Parathyroid adenoma (tissue), 2 donors: Measurements from ENCODE around the gene PTPRJ.

Experiments
- H2AFZ ChIP-seq: fragments of 300-600 bp; sonication (generic); one replicate; pipeline ENCODE4 v1.7.0; 2017; ENCODE audit warnings: antibody characterized with exemption, mild to moderate bottlenecking
- H3K27ac ChIP-seq: fragments of 300-600 bp; sonication (generic); one replicate; pipeline ENCODE4 v1.7.0; 2017
- H3K27me3 ChIP-seq: fragments of 300-600 bp; sonication (generic); one replicate; pipeline ENCODE4 v1.7.0; 2017; ENCODE audit warnings: low read length; ENCODE audit not compliant: control insufficient read depth, insufficient read depth
- H3K36me3 ChIP-seq: fragments of 300-600 bp; sonication (generic); one replicate; pipeline ENCODE4 v1.7.0; 2017; ENCODE audit warnings: low read length; ENCODE audit not compliant: control insufficient read depth, insufficient read depth
- H3K4me1 ChIP-seq: fragments of 300-600 bp; sonication (generic); one replicate; pipeline ENCODE4 v1.7.0; 2017; ENCODE audit warnings: control low read depth
- H3K4me2 ChIP-seq: fragments of 300-600 bp; sonication (generic); one replicate; pipeline ENCODE4 v1.7.0; 2017; ENCODE audit warnings: low read length
- H3K4me3 ChIP-seq: fragments of 300-600 bp; sonication (generic); one replicate; pipeline ENCODE4 v1.7.0; 2017; ENCODE audit warnings: low read depth, low read length
- H3K79me2 ChIP-seq: fragments of 300-600 bp; sonication (generic); one replicate; pipeline ENCODE4 v1.7.0; 2017; ENCODE audit warnings: control low read depth
- H3K9ac ChIP-seq: fragments of 300-600 bp; sonication (generic); one replicate; pipeline ENCODE4 v1.7.0; 2017; ENCODE audit warnings: mild to moderate bottlenecking
- H3K9me3 ChIP-seq: fragments of 300-600 bp; sonication (generic); one replicate; pipeline ENCODE4 v1.7.0; 2017; ENCODE audit warnings: low read length; ENCODE audit not compliant: control insufficient read depth
- TF ChIP-seq, protein P1 (sequence below): fragments of 300-600 bp; sonication (generic); IDR thresholded peaks from one replicate; pipeline ENCODE4 v1.7.0; 2017; ENCODE audit warnings: antibody characterized with exemption, mild to moderate bottlenecking
- donor health status: primary hyperparathyroidism.

The PTPRJ gene

GRCh38 chr11:48051217-48051830 lies 71.0 kb downstream of the PTPRJ start:
- no peak overlapping the region for H3K27ac ChIP-seq
- H3K4me1 ChIP-seq = peaks cover 9% of the 10 kb centered on the region
- no peak overlapping the region for H2AFZ ChIP-seq

GRCh38 chr11:48052183-48053044 lies 72.1 kb downstream of the PTPRJ start:
- H3K36me3 ChIP-seq = no peaks in the 10 kb centered on the region
- H3K4me3 ChIP-seq = no peak overlapping the region
- peaks cover 9% of the 10 kb centered on the region for H3K4me1 ChIP-seq
- no peak overlapping the region for H3K4me2 ChIP-seq
- no peak overlapping the region for H2AFZ ChIP-seq
- no peak overlapping the region for H3K9ac ChIP-seq
- no peaks in the 10 kb centered on the region for H3K79me2 ChIP-seq
- no peaks in the 10 kb centered on the region for H3K9me3 ChIP-seq
- H3K27ac ChIP-seq = no peak overlapping the region
- TF ChIP-seq, protein P1, sequence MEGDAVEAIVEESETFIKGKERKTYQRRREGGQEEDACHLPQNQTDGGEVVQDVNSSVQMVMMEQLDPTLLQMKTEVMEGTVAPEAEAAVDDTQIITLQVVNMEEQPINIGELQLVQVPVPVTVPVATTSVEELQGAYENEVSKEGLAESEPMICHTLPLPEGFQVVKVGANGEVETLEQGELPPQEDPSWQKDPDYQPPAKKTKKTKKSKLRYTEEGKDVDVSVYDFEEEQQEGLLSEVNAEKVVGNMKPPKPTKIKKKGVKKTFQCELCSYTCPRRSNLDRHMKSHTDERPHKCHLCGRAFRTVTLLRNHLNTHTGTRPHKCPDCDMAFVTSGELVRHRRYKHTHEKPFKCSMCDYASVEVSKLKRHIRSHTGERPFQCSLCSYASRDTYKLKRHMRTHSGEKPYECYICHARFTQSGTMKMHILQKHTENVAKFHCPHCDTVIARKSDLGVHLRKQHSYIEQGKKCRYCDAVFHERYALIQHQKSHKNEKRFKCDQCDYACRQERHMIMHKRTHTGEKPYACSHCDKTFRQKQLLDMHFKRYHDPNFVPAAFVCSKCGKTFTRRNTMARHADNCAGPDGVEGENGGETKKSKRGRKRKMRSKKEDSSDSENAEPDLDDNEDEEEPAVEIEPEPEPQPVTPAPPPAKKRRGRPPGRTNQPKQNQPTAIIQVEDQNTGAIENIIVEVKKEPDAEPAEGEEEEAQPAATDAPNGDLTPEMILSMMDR = no peak
- H3K27me3 ChIP-seq = no peaks in the 10 kb centered on the region

More at GRCh38 chr11:48051217-48051830, 71.0 kb downstream of the PTPRJ start:
- H3K36me3 ChIP-seq = no peaks in the 10 kb centered on the region
- H3K4me3 ChIP-seq = no peak overlapping the region
- no peaks in the 10 kb centered on the region for H3K9me3 ChIP-seq
- no peaks in the 10 kb centered on the region for H3K79me2 ChIP-seq
- H3K4me2 ChIP-seq = no peak overlapping the region
- no peaks in the 10 kb centered on the region for H3K27me3 ChIP-seq
- no peak overlapping the region for H3K9ac ChIP-seq
- TF ChIP-seq, protein P1 = no peak

GRCh38 chr11:48054994-48055291 lies 74.6 kb downstream of the PTPRJ start:
- H3K9ac ChIP-seq = no peak overlapping the region
- no peaks in the 10 kb centered on the region for H3K36me3 ChIP-seq
- H2AFZ ChIP-seq = no peak overlapping the region
- H3K4me3 ChIP-seq = no peak overlapping the region
- H3K4me1 ChIP-seq = peaks cover 9% of the 10 kb centered on the region
- no peak overlapping the region for H3K4me2 ChIP-seq
- TF ChIP-seq, protein P1 = no peak
- no peak overlapping the region for H3K27ac ChIP-seq
- H3K27me3 ChIP-seq = no peaks in the 10 kb centered on the region
- H3K9me3 ChIP-seq = no peaks in the 10 kb centered on the region
- H3K79me2 ChIP-seq = no peaks in the 10 kb centered on the region

DNA sequence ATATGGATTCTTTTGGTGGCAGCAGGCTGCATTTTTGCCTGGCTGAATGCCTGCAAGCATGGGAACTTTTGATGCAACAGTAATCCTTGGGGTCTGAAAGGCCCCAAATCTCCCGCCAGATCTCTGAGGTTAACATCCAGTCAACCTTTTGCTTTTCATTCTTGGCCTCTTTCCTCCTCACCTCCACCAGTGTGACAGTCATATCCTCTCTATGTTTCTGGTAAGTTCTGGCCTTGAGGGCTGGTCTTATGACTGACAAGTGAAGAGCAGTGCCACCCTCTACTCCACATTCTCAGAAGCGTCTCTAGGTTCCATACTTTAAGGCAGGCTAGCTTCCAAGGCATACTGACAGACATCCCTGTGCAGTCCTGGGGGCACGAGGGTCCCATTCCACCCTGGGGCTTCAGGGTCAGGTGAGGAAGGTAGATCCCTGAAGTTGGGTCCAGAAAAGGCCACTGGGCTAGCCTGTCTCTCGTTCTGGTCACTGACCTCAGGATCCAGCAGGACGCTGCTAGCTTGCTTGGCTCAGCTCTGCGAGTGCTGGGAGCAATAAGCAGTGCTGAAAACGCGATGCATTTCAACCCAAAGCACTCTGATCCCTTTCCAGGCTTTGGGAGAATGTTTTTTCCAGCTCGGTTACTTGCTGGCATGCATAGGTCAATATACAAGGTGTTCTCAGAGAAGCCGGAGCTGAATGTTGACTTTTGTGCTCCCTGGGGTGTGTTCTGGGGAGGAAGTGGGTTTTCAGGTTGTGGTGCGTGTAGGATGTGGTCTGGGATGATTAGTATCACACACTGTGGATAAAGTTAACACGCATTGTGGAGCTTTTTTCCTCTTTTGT lies 75.2 kb downstream of the PTPRJ start:
- TF ChIP-seq, protein P1 = no peak
- Histone ChIP-seq H3K79me2 (peaks cover 2% of the 10 kb centered on the region), H3K9me3 (no peaks in the 10 kb centered on the region), H3K9ac (no peak overlapping the region), H3K36me3 (no peaks in the 10 kb centered on the region), H3K4me1 (peaks cover 9% of the 10 kb centered on the region), H3K27ac (peak overlapping the region; percentile 61), H3K27me3 (no peaks in the 10 kb centered on the region), H3K4me2 (peak overlapping the region; percentile 39), H2AFZ (peak overlapping the region; percentile 16), H3K4me3 (no peak overlapping the region)
